HG02981 (cell line): ENCODE data around the gene ADD1.

Experiments used
- ATAC-seq: cut with Tn5 transposase; IDR thresholded peaks from one replicate; pipeline ENCODE4 v1.9.1; 2021; ENCODE audit warnings: mild to moderate bottlenecking, moderate library complexity; ENCODE audit not compliant: unreplicated experiment

The ADD1 gene

DNA sequence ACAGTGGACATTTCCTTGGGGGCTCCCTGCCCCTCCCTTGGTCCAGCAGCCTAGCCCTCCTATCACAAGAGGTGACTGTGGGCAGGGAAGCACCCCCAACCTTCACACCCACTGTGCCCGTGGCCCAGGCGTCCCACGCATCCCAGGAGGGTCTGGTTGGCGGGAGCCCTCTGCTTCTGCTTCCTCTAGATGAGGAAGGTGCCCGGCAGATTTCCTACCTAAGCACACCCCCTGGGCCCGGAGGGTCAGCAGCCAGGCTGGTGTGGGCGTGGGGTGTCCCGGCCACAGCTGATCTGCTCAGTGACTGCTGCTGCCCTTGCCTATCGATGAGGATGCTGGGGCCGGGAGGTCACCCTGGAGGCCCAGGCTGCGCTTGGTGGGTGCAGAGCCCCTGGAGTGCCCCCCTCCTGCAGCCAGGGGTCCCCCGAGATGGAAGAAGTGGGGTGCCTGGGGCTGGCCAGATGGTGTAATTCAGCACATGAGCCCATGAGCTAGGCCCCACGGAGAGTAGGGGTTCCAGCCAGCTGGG lies 38.6 kb upstream of the ADD1 start:
- no peak for ATAC-seq

- ATAC-seq: no peak
Measured at GRCh38 chr4:2805712-2806389, 37.8 kb upstream of the ADD1 start.

- ATAC-seq: no peak
Measured at GRCh38 chr4:2806390-2807355, 37.0 kb upstream of the ADD1 start.

GRCh38 chr4:2807571-2807970 lies 36.1 kb upstream of the ADD1 start:
- no peak for ATAC-seq

DNA sequence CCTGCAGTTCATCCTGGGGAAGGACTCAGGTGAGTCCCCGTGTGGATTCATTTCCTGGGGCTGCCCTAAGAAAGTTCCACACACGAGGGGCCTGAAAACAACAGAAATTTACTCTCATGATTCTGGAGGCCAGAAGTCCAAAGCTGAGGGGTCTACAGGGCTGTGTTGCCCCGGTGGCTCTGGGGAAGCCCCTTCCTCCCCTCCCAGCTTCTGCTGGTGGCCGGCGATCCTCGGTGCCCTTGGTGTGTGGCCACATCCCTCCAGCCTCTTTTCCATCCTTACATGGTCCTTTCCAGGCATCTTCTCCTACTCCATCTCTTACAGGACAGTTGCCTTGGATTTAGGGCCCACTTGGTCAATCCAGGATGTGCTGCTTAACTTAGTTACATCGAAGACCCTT lies 35.6 kb upstream of the ADD1 start:
- no peak for ATAC-seq

GRCh38 chr4:2809610-2810180 lies 33.9 kb upstream of the ADD1 start:
- no peak for ATAC-seq

DNA sequence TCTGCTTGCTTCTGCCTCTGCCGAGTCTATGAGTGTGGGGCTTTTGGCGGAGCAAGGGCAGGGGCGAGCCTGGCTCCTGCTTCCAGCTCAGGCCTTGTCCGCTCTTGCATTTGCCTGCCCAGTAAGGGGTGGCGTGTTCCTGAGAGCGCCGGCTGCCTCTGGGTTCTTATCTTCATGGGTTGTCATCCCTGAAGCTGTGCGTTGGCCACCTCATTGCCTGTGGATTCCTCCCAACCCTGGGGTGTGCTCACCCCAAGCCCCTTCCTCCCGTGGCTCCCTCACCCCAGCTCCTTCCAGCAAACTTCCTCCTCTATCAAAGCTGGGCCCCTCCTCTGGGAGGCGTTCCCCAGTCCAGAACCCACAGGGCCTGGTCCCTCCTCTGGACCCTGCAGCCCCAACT lies 33.3 kb upstream of the ADD1 start:
- ATAC-seq: no peak

DNA sequence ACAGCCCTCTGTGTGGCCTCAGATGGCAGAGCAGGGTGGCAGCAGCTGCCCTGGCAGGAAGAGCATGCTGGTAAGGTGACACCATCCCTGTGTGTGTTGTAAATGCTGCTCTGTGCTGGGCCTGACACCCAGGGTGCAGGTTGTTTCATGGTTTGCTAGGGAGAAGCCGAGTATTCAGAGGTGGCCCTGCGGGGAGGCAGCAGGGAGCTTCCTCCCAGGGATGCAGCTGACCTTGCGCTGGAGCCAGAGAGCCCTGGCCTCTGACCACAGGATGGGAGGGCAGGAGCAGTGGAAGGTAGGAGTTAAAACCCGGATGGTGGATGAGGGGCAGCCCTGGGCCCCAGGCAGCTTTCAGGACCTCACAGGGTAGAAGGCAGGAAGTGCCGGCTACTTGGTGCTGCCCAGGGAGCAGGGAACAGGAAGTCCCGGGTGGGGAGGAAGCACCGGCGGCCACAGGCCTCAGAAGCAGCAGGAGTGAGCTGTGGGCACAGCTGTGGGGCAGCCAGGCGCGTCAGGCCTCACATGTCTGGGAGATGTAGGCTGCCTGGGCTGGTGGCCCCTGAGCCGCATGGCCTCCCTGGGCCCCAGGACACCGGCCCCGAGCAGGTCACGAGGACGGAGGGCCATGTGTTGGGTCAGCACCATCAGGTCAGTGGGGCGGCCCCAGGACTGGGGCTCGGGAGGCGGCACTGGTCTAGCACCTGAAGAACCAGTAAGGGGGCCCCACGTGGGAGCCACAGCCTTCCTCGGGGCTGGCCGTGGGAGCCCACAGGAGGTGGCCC lies 31.6 kb upstream of the ADD1 start:
- peak; percentile 59 for ATAC-seq

DNA sequence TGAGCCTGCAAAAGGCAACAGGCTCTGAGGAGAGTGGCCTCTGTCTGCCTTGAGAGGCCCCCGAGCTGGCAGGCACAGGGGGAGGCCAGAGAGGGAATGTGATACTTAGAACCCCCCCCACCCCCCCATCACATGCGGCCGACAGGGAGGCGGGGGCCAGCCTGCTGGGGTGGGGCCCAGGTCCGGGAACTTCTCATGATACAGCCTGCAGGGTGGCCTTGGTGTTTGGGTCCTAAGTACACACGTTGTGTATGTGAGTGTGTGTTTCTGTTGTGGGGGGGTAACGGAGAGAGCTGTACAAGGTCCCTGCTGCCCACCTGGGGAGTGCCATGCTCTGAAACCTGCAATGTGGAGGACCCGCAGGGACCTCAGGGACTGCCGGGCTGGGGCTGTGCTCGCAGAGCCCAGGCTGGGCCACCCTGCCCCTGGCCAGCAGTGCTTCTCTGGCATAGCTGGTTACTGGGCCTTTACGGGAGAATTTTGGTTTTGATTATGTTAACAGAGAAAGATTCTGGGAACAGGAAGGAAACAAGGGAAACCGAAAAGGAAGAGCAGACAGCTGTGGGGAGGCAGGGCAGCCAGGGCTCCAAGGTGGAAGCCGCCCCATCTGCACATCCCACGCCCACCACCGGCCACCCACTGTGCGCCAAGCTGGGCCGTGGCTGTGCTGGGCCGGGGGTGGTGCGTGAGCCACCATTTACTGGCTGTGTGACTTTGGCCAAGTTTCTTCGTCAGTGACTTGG lies 30.9 kb upstream of the ADD1 start:
- peak; percentile 5 for ATAC-seq

- no peak for ATAC-seq
Measured at GRCh38 chr4:2813446-2814405, 29.9 kb upstream of the ADD1 start.

DNA sequence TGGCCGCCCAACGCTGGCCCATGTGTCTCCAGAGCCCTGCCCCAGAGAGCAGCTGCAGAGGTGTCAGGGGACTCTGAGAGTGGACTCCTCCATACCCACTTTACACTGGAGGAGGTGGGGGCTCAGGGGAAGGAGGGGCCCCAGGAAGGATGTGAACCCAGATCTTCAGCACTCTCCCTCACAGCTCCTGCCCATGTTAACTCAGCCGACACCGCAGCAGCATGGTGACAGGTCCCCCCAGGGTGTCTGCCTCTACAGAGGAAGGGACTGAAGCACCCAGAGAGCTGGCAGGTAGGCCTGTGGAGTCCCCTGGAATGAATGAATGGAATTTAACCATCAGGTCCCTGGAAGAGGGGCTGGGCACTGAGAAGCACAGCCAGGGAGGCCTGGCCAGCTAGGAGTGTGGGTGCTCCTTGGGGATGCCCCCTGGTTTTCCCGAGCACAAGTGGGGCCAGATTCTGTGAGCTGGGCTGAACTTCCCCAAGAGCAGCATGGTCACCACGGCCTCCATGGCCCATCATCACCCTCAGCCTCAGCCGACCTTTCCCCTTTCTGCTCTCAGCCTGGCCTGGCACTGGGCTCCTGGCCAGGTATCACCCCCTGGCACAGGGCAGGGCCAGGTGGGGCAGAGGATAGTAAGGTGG lies 28.9 kb upstream of the ADD1 start:
- no peak for ATAC-seq

DNA sequence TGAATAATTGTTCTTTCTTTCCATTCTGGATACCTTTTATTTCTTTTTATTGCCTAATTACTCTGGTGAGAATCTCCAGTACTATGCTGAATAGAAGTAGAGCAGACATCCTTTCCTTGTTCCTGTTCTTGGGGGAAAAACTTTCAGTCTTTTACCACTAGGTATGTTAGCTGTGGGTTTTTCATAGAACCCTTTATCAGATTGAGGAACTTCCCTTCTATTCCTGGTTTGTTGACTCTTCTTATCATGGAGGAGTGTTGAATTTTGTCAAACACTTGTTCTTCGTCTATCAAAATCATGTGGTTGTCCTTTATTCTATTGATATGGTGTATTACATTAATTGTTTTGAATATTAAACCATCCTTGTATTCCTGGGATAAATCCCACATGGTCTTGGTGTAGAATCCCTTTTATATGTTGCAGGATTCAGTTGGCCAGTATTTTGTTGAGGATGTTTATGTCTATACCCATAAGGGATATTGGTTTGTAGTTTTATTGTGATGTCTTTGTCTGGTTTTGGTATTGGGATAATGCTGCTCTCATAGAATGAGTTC lies 27.2 kb upstream of the ADD1 start:
- no peak for ATAC-seq

DNA sequence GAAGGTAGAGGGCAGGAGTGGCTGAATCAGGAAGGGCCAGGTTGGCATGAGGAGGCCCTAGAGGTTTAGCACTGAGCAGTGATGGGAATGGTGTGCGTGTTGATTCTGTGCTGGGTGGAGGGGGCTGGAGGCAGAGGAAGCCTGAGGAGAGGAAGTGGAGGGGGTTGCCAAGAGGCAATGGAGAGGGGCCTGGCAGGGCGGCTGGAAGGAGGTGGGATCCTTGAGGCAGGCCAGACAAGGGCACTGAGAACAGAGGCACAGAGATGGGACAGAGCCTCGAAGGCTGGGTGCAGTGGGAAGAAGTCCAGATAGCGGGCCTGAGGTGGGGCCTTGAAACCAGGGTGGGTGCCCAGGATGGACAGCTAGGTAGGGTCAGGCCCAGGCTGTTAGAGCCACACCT lies 26.5 kb upstream of the ADD1 start:
- no peak for ATAC-seq

DNA sequence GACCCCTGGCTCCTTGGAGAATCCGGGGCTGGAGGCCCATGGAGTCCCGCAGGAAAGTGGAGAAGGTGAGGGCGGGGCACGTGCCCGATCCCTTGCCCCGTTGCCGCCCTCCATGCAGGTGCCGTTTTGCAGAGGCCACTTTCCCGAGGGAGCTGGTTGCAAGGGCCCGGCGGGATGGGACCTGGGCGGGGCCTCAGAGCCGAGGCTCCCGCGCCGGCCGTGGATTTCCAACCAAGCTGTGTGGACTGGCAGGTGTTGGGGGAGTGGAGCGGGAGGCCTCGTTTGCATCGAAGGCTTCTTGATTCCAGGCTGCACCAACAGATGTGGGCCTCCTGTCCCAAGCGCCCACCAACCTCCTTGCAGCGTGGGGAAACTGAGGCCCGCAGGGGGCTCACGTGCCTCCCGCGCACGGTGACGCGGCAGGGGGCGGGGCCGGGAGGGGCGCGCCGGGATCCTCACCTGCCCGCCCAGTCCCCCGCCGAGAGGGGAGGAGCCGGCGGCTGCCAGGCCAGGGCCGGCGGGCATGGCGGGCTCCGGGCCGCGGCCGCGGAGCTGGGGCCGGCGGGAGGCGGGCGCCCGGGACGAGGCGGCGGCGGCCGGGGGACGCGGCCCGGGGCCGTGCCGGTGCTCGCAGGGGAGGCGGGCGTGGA lies 25.8 kb upstream of the ADD1 start:
- ATAC-seq: no peak

GRCh38 chr4:2818351-2818939 lies 25.2 kb upstream of the ADD1 start:
- no peak for ATAC-seq

DNA sequence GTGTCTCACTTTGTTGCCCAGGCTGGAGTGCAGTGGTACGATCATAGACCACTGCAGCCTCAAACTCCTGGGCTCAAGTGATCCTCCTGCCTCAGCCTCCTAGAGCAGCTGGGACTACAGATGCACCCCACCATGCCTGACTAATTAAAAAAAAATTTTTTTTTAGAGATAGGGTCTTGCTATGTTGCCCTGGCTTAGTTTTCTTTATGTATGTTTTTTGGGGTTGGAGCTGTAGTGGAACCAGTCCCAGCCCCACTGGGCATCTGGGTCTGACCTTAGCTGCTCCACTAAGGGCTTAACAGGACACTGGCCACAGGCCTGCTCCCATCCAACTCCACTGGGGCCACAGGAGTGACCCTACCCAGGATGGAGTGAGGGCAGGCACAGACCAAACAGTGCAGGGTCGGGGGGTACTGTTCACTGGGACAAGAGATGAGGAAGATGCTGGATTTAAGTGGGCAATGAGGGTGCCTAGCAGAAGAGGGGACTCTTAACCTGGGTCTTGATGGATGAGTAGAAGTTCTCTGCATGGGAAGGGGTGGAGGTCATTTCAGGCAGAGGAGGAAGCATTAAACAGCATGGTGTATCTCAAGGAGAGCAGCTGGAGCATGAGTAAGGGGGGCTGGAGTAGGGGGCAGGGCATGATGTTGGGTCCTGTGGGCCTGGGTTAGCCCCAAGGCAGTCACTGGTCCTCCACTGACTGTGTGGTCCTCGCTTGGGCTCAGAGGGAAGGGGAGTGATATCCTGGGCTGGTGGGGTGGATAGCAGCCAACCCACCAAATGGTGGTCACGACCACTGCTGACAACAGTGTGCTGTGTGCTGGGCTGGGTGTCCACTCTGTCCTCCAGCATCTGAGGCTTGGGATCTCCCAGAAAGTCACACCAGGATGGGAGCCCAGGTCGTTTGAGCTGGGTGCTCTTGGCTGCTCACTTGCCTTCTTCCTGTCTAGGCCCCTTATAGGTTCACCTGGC lies 24.1 kb upstream of the ADD1 start:
- no peak for ATAC-seq
